ENCODE data around the gene PIEZO2. TPM values are rescaled to one million over a fixed set of nuclear protein-coding genes. Genes with fewer than 3 reads are reported as not detected.

The PIEZO2 gene
- polyA plus RNA-seq, 1 donor from 2014 or later, result 0.30 TPM

DNA sequence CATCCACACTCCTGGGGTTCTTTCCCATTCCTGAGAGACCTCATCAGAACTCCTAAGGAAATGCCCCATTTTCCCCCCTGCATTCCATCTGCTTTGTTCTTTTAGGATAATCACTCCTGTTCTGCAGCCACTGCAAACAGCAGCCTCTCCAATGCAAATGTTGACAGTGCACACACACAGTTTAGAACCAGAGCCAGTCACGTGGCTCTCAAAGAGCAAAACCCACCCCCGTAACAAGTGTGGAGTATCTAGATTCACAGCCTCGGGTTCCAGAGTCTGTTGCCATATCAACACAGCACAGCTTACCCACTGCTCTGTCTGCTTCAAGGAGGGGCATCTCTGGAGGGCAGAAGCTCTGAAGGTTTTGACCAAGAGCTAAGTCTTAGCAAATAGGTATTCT, 443.6 kb downstream of the PIEZO2 start:
- H3K79me2 ChIP-seq (replicated peaks; ENCODE audit: insufficient read depth, low read length), result no peaks in the 10 kb centered on the region
- no peaks in the 10 kb centered on the region for H3K36me3 ChIP-seq (ENCODE audit: insufficient read depth, low read length)
- H3K4me2 ChIP-seq (ENCODE audit: low read length), result no peak overlapping the region
- no peaks in the 10 kb centered on the region for H3F3A ChIP-seq (ENCODE audit: insufficient read depth, low read length, poor library complexity, severe bottlenecking)
- no peak overlapping the region for H3K9ac ChIP-seq (ENCODE audit: low read length)
- TF ChIP-seq TAF1 (IDR thresholded peaks at IDR 0.05; ENCODE audit: low read depth), result no peak
- no peak for TF ChIP-seq POLR2AphosphoS5 (IDR thresholded peaks at IDR 0.05)
- no peak for TF ChIP-seq EP300 (conservative IDR thresholded peaks at IDR 0.05; ENCODE audit: poor library complexity, severe bottlenecking)
- TF ChIP-seq SMC3 (conservative IDR thresholded peaks at IDR 0.05; ENCODE audit: poor library complexity), result no peak
- no peak for TF ChIP-seq EZH2 (IDR thresholded peaks at IDR 0.05; ENCODE audit: borderline replicate concordance, insufficient read depth, low read length, poor library complexity, severe bottlenecking)
- TF ChIP-seq RAD21 (conservative IDR thresholded peaks at IDR 0.05), result no peak
- TF ChIP-seq MXI1 (conservative IDR thresholded peaks at IDR 0.05; ENCODE audit: poor library complexity, severe bottlenecking), result no peak
- TF ChIP-seq, protein P1, sequence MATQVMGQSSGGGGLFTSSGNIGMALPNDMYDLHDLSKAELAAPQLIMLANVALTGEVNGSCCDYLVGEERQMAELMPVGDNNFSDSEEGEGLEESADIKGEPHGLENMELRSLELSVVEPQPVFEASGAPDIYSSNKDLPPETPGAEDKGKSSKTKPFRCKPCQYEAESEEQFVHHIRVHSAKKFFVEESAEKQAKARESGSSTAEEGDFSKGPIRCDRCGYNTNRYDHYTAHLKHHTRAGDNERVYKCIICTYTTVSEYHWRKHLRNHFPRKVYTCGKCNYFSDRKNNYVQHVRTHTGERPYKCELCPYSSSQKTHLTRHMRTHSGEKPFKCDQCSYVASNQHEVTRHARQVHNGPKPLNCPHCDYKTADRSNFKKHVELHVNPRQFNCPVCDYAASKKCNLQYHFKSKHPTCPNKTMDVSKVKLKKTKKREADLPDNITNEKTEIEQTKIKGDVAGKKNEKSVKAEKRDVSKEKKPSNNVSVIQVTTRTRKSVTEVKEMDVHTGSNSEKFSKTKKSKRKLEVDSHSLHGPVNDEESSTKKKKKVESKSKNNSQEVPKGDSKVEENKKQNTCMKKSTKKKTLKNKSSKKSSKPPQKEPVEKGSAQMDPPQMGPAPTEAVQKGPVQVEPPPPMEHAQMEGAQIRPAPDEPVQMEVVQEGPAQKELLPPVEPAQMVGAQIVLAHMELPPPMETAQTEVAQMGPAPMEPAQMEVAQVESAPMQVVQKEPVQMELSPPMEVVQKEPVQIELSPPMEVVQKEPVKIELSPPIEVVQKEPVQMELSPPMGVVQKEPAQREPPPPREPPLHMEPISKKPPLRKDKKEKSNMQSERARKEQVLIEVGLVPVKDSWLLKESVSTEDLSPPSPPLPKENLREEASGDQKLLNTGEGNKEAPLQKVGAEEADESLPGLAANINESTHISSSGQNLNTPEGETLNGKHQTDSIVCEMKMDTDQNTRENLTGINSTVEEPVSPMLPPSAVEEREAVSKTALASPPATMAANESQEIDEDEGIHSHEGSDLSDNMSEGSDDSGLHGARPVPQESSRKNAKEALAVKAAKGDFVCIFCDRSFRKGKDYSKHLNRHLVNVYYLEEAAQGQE (IDR thresholded peaks at IDR 0.05; ENCODE audit: borderline replicate concordance), result no peak
- TF ChIP-seq, protein P2, sequence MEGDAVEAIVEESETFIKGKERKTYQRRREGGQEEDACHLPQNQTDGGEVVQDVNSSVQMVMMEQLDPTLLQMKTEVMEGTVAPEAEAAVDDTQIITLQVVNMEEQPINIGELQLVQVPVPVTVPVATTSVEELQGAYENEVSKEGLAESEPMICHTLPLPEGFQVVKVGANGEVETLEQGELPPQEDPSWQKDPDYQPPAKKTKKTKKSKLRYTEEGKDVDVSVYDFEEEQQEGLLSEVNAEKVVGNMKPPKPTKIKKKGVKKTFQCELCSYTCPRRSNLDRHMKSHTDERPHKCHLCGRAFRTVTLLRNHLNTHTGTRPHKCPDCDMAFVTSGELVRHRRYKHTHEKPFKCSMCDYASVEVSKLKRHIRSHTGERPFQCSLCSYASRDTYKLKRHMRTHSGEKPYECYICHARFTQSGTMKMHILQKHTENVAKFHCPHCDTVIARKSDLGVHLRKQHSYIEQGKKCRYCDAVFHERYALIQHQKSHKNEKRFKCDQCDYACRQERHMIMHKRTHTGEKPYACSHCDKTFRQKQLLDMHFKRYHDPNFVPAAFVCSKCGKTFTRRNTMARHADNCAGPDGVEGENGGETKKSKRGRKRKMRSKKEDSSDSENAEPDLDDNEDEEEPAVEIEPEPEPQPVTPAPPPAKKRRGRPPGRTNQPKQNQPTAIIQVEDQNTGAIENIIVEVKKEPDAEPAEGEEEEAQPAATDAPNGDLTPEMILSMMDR (IDR thresholded peaks at IDR 0.05; ENCODE audit: poor library complexity, severe bottlenecking), result no peak
- H3K9me2 ChIP-seq (ENCODE audit: insufficient read depth, low read length), result no peaks in the 10 kb centered on the region
- H3K27me3 ChIP-seq (ENCODE audit: insufficient read depth, low read depth, low read length), result no peaks in the 10 kb centered on the region
- H4K20me1 ChIP-seq (ENCODE audit: insufficient read depth), result no peaks in the 10 kb centered on the region
- H3K4me3 ChIP-seq (ENCODE audit: low read length), result no peak overlapping the region
- H3K9me3 ChIP-seq (ENCODE audit: low read length), result no peaks in the 10 kb centered on the region
- H2AFZ ChIP-seq (ENCODE audit: low read depth, low read length), result no peak overlapping the region
- no peak overlapping the region for H3K27ac ChIP-seq (ENCODE audit: low read length)

DNA sequence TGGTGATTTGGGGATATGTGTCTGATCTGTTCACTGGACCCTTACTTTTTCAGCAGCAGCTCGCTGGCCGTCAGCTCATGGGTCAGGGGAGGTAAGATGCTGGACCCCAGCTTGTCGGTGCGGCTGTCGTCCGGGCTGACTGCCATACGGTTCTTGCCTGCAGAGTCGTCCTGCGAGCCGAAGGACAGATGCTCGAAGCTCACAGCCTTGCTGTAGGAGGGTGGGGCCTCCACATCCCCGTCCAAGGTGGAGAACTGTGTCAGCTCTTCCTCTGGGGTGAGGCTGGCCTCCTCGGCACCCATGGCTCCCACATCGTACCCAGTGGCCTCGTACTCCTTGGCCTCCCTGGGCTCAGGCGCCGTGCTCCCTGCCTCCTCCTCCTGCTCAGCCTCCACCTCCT, 444.1 kb downstream of the PIEZO2 start:
- Histone ChIP-seq H4K20me1 (ENCODE audit: insufficient read depth) (no peaks in the 10 kb centered on the region), H3F3A (ENCODE audit: insufficient read depth, low read length, poor library complexity, severe bottlenecking) (no peaks in the 10 kb centered on the region), H3K9me3 (ENCODE audit: low read length) (no peaks in the 10 kb centered on the region), H3K9me2 (ENCODE audit: insufficient read depth, low read length) (no peaks in the 10 kb centered on the region), H3K4me3 (ENCODE audit: low read length) (no peak overlapping the region), H3K9ac (ENCODE audit: low read length) (no peak overlapping the region), H3K27me3 (ENCODE audit: insufficient read depth, low read depth, low read length) (no peaks in the 10 kb centered on the region), H3K27ac (ENCODE audit: low read length) (no peak overlapping the region), H3K36me3 (ENCODE audit: insufficient read depth, low read length) (no peaks in the 10 kb centered on the region), H3K4me2 (ENCODE audit: low read length) (no peak overlapping the region), H3K79me2 (replicated peaks; ENCODE audit: insufficient read depth, low read length) (no peaks in the 10 kb centered on the region), H2AFZ (ENCODE audit: low read depth, low read length) (no peak overlapping the region)
- TF ChIP-seq, protein P2 (IDR thresholded peaks at IDR 0.05; ENCODE audit: poor library complexity, severe bottlenecking), result no peak
- TF ChIP-seq EP300 (conservative IDR thresholded peaks at IDR 0.05; ENCODE audit: poor library complexity, severe bottlenecking) (no peak), TAF1 (IDR thresholded peaks at IDR 0.05; ENCODE audit: low read depth) (no peak), EZH2 (IDR thresholded peaks at IDR 0.05; ENCODE audit: borderline replicate concordance, insufficient read depth, low read length, poor library complexity, severe bottlenecking) (no peak)
- TF ChIP-seq, protein P1 (IDR thresholded peaks at IDR 0.05; ENCODE audit: borderline replicate concordance), result no peak
